Measurements from ENCODE around the gene PBX3. TPM values are rescaled to one million over a fixed set of nuclear protein-coding genes. Genes with fewer than 3 reads are reported as not detected.
"Not testable (repeated sequence)": the region's sequence is repeated elsewhere in the genome, so short reads cannot be mapped to it uniquely, and the experiment has no call there.

The PBX3 gene
- total RNA-seq, 2 donors from 2014 or later, result 16.9 to 17.6 TPM

DNA sequence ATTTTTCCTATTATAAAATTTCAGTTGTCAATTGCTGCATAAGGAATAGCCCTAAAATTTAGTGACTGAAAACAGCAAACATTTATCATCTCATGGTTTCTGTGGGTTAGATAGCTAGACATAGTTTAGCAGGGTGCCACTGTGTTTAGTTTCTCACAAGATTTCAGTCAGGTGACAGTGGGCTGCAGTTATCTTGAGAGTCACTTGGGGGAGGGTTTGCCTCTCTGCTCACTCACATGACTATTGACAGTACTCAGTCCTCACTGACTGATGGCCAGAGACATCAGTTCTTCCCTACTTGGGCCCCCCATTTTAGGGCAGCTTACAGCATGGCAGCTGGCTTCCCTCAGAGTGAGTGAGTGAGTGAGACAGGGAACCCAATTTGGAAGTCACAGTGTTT, 42.0 kb downstream of the PBX3 start:
- Mint-ChIP-seq H3K27ac (no peak overlapping the region), H3K36me3 (peaks cover 0 to 7% of the 10 kb centered on the region in 2 donors), H3K9me3 (peaks cover 0 to 5% of the 10 kb centered on the region in 2 donors)
- DNase-seq (ENCODE audit: low spot score in 2 of 2), result no peak
- no peak for ATAC-seq

DNA sequence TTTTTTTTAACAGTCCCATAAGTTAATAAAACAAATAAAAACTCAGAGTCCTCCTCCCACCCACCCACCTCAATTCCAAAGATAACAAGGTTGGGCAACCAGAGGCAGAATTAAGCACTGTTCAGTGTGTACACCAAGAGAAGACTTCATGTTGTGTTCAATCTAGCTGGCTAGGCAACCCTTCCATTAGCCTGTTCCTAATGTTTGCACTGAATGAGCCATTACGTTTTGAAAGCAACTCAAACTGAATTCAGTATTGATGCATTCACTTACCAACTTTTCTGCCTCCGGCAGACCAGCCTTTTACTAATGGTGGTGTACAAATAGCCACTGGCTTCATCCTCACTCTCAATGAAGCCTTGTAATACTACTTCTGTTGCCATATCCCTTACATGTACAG, 47.5 kb downstream of the PBX3 start:
- H3K36me3 Mint-ChIP-seq, result no peaks in the 10 kb centered on the region
- H3K9me3 Mint-ChIP-seq, result no peaks in the 10 kb centered on the region
- ATAC-seq, result no peak
- no peak overlapping the region for H3K27ac Mint-ChIP-seq
- DNase-seq (ENCODE audit: low spot score in 2 of 2), result no peak

DNA sequence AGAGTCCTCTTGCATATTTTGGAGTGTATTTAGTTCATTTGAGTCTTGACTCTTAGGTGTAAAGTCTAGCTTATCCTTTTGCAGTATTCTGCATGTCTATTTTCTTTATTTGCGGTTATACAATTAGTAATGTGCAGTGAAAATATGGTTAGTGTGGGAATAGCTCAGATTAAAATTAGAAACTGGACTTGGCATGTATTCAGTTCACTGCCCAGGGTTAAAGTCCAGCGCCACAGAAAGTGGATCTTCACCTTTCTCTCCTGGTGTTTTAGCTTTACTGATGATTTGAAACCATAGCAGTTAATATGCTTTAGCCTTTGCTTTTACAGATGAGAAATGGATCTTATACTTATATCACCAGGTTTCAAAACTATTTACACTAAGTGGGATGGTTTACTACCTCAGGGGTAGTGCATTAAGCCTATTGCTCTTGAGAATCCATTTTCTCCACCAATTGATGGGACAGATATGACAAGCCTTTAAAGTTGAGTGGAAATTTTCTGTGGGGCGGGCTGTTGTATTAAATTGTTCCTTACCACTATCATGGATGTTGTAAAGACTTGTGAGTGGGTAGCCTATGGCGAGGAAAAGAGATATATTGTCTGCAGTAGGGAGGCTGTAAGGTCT, 48.9 kb downstream of the PBX3 start:
- DNase-seq (ENCODE audit: low spot score in 2 of 2), result no peak
- Mint-ChIP-seq H3K36me3 (no peaks in the 10 kb centered on the region), H3K9me3 (no peaks in the 10 kb centered on the region), H3K27ac (no peak overlapping the region)
- no peak for ATAC-seq

DNA sequence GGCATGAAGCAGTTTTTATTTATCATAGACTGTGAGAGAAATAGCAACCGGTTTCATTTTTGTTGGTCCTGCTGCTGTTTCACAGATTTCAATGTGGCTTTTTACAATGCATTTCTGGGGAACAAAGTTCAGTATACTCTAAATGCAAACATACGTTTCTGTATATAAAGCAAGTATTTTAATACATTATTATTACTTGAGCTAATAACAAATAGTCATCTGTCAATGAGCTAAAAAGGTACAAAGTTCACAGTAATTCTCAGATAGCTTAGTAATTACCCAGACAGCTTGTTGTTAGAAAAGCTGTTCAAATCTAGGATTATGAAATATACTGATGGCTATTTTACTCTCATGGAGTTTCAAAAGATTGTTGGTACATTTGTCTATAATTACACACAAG, 50.8 kb downstream of the PBX3 start:
- Mint-ChIP-seq H3K36me3 (no peaks in the 10 kb centered on the region), H3K27ac (no peak overlapping the region), H3K9me3 (no peaks in the 10 kb centered on the region)
- ATAC-seq, result no peak
- DNase-seq (ENCODE audit: low spot score in 2 of 2), result no peak

DNA sequence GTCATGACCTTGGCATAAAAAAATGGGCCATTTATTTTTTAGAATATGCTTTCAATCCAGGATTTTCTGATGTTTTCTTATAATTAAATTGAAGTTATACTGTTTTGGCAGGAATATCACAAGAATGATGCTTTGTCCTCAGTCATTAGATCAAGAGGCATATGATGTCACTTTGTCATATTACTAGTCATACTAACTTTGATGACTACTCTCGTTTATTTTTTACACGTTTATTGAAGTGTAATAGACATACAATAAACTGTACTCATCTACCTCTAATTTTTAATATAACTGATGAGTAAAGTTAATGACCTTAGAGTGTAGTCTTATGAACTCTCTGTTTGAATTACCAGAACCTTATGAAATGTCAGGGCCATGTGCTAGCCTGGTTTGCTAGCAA, 56.4 kb downstream of the PBX3 start:
- Mint-ChIP-seq H3K36me3 (no peaks in the 10 kb centered on the region), H3K27ac (no peak overlapping the region), H3K9me3 (no peaks in the 10 kb centered on the region)
- DNase-seq (ENCODE audit: low spot score in 2 of 2) (no peak), ATAC-seq (no peak)

DNA sequence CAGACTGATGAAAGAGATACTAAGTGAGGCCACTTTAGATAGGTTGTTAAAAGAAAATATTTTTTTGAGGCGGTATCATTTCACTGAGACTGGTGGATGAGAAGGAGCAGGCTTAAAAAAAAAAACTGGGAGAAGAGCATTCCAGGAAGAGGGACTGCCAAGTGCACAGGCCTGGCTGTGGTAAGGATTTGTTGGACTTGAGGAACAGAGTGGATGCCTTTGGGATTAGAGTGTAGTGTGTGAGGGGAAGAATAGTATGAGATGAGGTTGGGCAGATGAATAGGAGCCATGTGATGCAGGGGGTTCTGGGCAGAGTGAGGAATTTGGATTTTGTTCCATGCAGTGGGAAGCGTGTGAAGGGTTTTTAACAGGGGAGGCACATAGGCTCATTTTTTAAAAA, 57.9 kb downstream of the PBX3 start:
- no peak for ATAC-seq
- no peak for DNase-seq (ENCODE audit: low spot score in 2 of 2)
- H3K9me3 Mint-ChIP-seq, result no peaks in the 10 kb centered on the region
- H3K36me3 Mint-ChIP-seq, result no peaks in the 10 kb centered on the region
- H3K27ac Mint-ChIP-seq, result no peak overlapping the region

DNA sequence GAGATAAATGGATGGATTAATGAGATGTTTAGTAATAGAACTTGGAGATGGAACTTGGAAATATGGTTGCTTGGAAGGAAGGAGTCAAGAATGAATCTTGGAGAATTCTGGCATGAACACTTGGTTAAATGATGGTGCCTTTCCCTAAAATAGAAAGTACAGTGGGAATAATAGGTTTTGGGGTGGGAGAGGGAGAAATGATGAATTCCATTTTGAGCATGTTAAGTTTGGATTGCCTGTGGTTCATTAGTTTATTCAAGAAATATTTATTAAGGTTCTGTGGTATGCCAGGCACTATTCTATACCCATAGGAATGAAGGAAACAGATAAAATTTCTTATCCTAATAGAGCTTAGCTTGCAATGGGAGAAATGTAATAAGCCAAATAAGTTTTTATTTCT, 58.4 kb downstream of the PBX3 start:
- ATAC-seq (no peak), DNase-seq (ENCODE audit: low spot score in 2 of 2) (no peak)
- H3K9me3 Mint-ChIP-seq, result no peaks in the 10 kb centered on the region
- no peak overlapping the region for H3K27ac Mint-ChIP-seq
- H3K36me3 Mint-ChIP-seq, result no peaks in the 10 kb centered on the region

DNA sequence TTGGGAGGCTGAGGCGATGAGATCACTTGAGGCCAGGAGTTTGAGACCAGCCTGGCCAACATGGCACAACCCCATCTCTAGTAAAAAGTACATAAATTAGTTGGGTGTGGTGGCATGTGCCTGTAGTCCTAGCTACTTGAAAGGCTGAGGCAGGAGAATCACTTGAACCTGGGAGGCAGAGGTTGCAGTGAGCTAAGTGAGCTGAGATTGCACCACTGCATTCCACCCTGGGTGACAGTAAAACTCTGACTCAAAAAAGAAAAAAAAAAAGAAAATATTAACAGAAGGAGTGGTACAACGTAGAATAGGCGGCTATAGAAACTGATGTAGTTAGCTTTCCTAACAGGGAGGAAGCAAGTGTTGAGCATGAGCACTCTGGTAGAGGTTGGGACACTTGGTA, 59.9 kb downstream of the PBX3 start:
- ATAC-seq (no peak), DNase-seq (ENCODE audit: low spot score in 2 of 2) (no peak)
- Mint-ChIP-seq H3K36me3 (no peaks in the 10 kb centered on the region), H3K9me3 (no peaks in the 10 kb centered on the region), H3K27ac (no peak overlapping the region)

DNA sequence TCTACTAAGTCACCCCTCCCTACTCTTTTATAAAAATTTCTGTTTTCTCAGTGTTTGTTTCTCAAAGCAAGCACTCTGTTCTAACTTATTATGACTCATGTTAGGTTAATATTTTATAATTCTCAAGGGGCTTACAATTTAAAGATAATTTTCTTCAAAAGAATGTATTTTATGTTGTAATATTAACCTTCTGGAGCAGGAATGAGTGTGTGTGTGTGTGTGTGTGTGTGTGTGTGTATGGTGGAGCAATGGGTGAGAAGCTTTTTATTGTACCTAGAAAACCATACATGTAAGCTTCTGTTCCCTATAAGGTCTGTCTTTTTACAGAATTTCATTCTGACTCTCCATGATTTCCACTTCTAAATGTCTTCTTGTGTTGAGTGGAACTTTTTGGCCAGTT, 63.0 kb downstream of the PBX3 start:
- ATAC-seq, result no peak
- H3K9me3 Mint-ChIP-seq, result no peaks in the 10 kb centered on the region
- no peaks in the 10 kb centered on the region for H3K36me3 Mint-ChIP-seq
- no peak for DNase-seq (ENCODE audit: low spot score in 2 of 2)
- no peak overlapping the region for H3K27ac Mint-ChIP-seq

DNA sequence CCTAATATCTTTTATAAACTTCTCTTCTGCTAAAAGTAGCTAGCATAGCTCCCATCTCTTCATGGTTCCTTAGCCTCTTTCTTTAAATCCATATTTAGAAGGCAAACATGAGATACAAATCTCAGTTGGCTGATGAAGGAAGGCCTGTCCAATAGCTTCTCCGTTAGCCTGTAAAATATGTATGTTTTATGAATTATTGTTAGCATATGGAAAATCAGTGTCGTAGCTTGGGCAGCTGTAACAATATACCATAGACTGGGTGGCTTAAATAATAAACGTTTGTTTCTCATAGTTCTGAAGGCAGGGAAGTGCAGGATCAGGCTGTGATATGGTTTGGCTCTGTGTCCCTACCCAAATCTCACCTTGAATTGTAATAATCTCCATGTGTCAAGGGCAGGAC, 63.8 kb downstream of the PBX3 start:
- no peaks in the 10 kb centered on the region for H3K9me3 Mint-ChIP-seq
- no peak for DNase-seq (ENCODE audit: low spot score in 2 of 2)
- no peak for ATAC-seq
- H3K27ac Mint-ChIP-seq, result peak overlapping the region in 1 of 2 donors; percentile 46
- H3K36me3 Mint-ChIP-seq, result no peaks in the 10 kb centered on the region

DNA sequence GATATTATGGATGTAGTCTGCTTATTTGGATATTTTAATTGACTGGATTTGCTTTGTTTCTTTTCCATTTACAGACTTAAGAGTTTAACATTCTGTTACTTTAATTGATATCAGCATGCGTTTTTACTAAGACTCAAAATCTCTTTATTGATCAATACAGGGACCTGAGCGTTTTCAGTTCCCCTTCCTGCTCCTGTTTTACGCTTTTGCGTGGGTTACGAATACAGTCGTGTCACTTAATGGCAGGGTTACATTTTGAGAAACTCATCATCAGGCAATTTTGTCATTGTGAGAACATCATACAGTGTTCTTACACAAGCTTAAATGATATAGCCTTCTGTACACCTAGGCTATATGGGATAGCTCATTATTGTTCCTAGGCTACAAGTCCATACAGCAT, 65.2 kb downstream of the PBX3 start:
- Mint-ChIP-seq H3K36me3 (no peaks in the 10 kb centered on the region), H3K9me3 (no peaks in the 10 kb centered on the region), H3K27ac (no peak overlapping the region)
- ATAC-seq, result no peak
- no peak for DNase-seq (ENCODE audit: low spot score in 2 of 2)

DNA sequence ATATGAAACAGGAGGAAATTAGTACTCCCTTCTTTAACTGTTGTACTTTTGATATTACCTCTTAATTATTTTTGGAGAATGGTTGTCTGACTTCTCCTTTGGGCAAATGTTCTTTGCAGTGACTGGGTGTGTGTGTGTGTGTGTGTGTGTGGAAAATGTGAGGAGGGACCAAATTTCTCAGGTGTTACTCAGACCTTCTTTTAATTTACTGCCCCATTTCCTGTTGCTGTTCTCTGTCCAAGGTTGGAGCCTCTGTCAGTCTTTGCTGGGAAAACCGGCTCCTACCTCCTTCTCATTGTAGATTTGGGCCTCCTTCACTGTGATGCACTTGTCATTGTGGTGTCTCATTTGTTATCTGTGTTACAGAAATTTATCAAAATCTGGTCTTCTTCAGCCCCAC, 68.4 kb downstream of the PBX3 start:
- Mint-ChIP-seq H3K27ac (no peak overlapping the region), H3K36me3 (no peaks in the 10 kb centered on the region), H3K9me3 (no peaks in the 10 kb centered on the region)
- ATAC-seq (peak; percentile 40 to 53), DNase-seq (ENCODE audit: low spot score in 2 of 2) (no peak)

DNA sequence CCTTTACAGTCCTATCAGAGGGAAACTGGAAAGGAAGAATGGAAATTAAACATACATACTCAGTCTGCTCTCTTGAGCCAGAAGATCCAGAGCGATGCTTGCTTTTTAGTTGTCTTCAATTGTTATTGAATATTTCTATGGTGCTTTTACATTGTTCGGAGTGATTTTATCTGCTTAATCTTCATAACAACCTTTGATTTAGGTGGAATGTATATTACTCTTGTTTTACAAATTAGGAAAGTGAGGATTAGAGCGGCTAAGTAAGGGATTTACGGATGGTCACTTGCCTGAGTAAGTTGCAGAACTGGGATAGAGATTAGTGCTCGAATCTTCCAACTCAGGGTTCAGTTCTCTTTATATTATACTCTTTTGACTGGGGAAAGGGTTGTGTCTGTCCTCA, 69.1 kb downstream of the PBX3 start:
- ATAC-seq, result no peak
- Mint-ChIP-seq H3K36me3 (no peaks in the 10 kb centered on the region), H3K9me3 (no peaks in the 10 kb centered on the region), H3K27ac (no peak overlapping the region)
- DNase-seq (ENCODE audit: low spot score in 2 of 2), result no peak

DNA sequence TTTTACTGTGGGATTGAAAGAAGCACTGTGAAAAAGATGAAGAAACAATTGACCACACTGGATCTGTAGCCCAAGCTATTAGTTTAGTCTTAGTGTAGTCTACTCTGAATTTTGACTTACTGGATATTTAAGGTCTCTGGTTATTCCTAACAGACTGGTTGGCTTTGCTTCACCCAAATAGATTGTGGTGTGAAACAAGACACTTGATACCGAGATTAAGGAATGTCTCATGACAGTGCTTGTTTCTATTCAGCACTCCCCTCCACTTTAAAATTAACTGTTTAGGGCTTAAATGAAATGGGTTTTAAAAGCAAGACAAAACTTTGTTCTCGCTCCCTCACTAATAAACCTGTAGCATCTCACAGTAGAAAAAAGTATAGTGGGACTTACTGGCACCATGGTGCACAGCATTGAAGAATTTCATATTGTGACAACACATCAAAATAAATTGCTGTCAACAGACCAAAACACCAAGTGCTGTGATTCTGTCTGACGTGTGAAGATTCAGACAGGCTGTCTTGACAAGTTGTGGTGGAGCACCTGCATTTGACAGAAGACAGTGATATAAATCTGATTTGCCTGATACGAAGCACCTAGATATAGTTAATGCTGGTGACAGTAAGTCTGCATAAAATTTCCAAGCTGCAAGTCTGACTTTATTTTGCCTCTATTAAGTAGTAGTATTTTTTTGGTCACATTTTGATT, 73.1 kb downstream of the PBX3 start:
- Mint-ChIP-seq H3K27ac (no peak overlapping the region), H3K9me3 (no peaks in the 10 kb centered on the region), H3K36me3 (no peaks in the 10 kb centered on the region)
- no peak for DNase-seq (ENCODE audit: low spot score in 2 of 2)
- ATAC-seq, result no peak

DNA sequence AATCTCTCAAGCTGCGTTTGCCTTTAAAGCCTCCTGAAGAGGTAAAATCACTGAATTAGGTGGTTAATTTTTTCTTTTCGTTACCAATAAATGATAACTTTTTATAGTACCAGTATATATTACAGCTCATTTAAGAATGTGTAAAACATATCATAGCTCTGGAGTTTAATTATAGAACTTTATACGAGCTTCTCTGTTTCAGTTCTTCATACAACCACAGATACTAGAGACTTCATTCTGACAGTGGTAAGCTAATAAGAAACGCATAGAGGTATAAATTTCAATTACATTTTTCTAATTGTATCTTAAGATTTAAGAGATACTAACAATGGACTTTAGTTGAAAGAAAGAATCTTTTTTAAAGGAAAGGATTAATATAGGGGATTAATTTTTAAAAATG, 73.9 kb downstream of the PBX3 start:
- H3K9me3 Mint-ChIP-seq, result no peaks in the 10 kb centered on the region
- no peak for DNase-seq (ENCODE audit: low spot score in 2 of 2)
- H3K27ac Mint-ChIP-seq, result no peak overlapping the region
- no peaks in the 10 kb centered on the region for H3K36me3 Mint-ChIP-seq
- no peak for ATAC-seq

DNA sequence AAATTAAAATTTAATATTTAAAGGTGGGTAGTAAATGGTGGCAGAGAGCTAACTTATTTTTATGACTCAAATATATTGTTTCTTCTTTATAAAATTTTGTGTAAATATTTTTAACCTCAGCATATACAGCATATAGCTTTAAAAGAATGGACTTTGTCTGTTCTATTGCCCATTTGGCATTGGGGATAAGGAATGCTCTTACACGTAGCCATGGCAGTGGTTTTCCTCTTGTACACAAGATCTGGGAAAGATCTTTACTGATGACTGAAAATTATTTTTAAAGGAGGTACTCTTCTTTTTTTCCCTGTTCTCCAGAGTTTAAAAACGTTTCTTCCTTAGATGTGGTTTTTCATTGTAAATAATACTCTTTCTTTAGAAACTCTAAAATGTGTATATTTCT, 75.0 kb downstream of the PBX3 start:
- ATAC-seq (no peak), DNase-seq (ENCODE audit: low spot score in 2 of 2) (no peak)
- H3K36me3 Mint-ChIP-seq, result no peaks in the 10 kb centered on the region
- no peak overlapping the region for H3K27ac Mint-ChIP-seq
- no peaks in the 10 kb centered on the region for H3K9me3 Mint-ChIP-seq

DNA sequence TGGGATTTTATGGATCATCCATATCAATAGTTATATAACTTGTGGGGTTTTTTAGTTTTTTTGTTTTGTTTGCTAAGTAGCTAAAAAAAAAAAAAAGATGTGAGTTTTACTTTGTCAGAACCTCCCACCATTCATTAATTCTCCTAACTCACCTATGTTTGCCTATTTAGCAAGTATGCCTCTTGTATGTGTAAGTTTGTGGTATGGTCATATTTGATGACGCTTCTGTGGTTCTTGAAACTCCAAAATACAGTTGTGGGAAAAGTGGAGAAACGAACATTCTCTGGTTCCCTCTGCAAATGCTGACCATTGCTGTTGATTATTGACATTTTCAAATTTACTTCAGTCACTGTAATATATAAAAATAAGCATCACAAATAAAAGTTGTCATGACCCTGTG, 75.7 kb downstream of the PBX3 start:
- no peaks in the 10 kb centered on the region for H3K36me3 Mint-ChIP-seq

DNA sequence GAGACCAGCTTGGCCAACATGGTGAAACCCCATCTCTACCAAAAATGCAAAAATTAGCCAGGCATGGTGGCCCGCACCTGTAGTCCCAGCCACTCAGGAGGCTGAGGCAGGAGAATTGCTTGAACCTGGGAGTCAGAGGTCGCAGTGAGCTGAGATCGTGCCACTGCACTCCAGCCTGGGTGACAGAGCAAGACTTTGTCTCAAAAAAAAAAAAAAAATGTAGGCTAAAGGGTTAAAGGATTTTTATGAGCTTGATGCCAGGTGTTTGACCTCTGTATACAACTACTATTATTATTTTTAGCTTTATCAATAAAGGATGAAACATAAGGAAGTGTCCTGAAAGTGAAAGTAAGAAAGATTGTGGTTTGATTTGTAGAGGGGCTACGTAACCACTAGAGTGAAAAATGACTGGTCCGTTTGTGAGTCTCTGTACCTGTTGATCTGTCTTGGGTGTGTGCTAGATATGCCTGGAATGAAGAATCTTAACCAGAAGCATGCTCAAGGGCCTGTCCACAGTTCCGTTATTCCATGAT, 76.8 kb downstream of the PBX3 start:
- peak overlapping the region; percentile 44 to 84 for H3K27ac Mint-ChIP-seq
- not testable (repeated sequence) for H3K9me3 Mint-ChIP-seq; H3K36me3 Mint-ChIP-seq; DNase-seq (ENCODE audit: low spot score in 2 of 2)
- peak; percentile 97 to 99 for ATAC-seq

More for the DNA sequence above, 75.7 kb downstream of the PBX3 start:
- DNase-seq (ENCODE audit: low spot score in 2 of 2) (no peak), ATAC-seq (no peak)
- Mint-ChIP-seq H3K9me3 (no peaks in the 10 kb centered on the region), H3K27ac (no peak overlapping the region)

Measured in activated naive CD4-positive, alpha-beta T cell treated with anti-CD3 and anti-CD28 coated beads, Interleukin-2, amount 50 U/mL, for 72 hours (primary cell).